Choroid plexus epithelial cell (primary cell): Measurements from ENCODE around the gene DDX23.

Experiments used
- DNase-seq: peaks from one replicate; pipeline ENCODE4 v3.0.0-alpha.2; 2010; ENCODE audit warnings: low read depth
- H3K4me3 ChIP-seq: 2 replicates; pipeline ENCODE4 v1.5.1; 2011; ENCODE audit warnings: low read depth, mild to moderate bottlenecking, control low read depth, low read length, moderate library complexity
- TF ChIP-seq, protein P1 (sequence below): conservative IDR thresholded peaks from 2 replicates; pipeline ENCODE4 v1.5.1; 2011; ENCODE audit warnings: low read depth, mild to moderate bottlenecking, control low read depth, inconsistent platforms, low read length, moderate library complexity

The DDX23 gene

DNA sequence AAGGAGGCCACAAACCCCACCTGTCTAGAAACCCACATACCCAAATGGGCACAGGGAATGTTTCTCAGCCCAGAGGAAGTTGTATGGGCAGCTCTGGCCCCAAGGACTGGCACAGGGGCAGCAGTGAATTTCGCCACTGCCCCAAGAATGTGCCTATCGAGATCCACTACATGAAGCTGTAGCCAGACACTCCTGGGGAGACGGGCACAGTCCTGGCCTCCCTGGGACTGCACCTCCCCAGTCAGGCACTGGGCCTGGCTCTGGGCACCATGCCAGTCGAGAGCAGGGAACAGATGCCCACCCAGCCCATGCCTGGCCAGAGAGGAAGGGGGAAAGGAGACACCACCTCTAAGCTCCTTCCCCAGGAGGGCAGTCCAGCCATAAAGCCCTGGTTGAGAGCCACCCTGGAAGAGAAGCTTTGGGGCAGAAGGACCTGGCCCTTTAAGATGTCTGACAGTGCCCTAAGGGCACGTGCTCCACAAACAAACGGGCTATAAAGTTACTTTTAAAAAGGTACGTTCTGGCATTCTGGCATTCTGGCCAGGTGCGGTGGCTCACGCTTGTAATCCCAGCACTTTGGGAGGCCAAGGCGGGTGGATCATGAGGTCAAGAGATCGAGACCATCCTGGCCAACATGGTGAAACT lies 71.5 kb downstream of the DDX23 start:
- DNase-seq: no peak
- H3K4me3 ChIP-seq: no peak overlapping the region
- TF ChIP-seq, protein P1, sequence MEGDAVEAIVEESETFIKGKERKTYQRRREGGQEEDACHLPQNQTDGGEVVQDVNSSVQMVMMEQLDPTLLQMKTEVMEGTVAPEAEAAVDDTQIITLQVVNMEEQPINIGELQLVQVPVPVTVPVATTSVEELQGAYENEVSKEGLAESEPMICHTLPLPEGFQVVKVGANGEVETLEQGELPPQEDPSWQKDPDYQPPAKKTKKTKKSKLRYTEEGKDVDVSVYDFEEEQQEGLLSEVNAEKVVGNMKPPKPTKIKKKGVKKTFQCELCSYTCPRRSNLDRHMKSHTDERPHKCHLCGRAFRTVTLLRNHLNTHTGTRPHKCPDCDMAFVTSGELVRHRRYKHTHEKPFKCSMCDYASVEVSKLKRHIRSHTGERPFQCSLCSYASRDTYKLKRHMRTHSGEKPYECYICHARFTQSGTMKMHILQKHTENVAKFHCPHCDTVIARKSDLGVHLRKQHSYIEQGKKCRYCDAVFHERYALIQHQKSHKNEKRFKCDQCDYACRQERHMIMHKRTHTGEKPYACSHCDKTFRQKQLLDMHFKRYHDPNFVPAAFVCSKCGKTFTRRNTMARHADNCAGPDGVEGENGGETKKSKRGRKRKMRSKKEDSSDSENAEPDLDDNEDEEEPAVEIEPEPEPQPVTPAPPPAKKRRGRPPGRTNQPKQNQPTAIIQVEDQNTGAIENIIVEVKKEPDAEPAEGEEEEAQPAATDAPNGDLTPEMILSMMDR: no peak

DNA sequence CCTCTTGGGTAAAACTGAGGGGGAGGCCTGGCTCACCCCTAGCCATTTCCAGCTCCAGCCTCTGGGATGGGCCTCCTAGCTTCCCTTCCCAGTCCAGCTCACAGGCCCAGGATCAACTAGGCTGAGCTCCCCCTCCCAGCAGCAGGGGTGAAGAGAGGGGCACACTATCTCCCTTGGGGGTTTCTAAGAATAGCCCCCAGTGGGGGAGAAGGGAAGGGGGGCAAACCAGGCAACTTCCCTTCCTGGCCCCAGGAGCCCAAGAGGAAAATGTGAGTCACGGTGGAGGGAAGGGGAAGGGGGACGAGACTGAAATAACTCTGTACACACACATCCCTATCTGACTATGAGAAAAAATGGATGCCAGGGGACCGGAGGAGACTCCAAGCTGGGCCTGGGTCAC lies 72.1 kb downstream of the DDX23 start:
- TF ChIP-seq, protein P1: no peak
- peak; percentile 89 for DNase-seq
- H3K4me3 ChIP-seq: no peak overlapping the region
